Measurements from ENCODE around the gene CREBZF. TPM values are rescaled to one million over a fixed set of nuclear protein-coding genes. Genes with fewer than 3 reads are reported as not detected.

The CREBZF gene
- total and polyA plus RNA-seq, 2 experiments from 2014 or later = 34.8 to 82.2 TPM

DNA sequence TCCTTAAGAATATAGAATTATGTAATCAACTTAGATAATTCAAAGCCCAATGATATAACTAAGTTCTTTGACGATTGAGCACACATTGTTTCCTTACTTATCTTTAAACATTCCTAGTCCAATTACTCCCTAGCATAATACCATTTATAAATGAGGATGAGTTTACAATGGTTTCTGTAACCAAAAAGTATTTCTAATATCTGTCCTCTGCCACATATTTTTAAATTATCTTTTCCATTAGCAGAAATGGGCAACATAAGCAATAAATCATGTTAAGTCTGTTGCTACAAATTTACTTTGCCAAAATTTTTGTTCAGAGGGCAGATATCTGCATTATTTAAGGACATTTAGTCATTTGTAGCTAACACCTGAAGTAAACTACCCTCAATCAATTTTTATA, 6.7 kb downstream of the CREBZF start:
- peaks cover 3% of the 10 kb centered on the region for H3K27me3 Mint-ChIP-seq (ENCODE audit: insufficient read depth, low read depth, poor library complexity)
- no peaks in the 10 kb centered on the region for H3F3A ChIP-seq (replicated peaks; ENCODE audit: low read depth)
- DNase-seq (ENCODE audit: low spot score) (no peak), ATAC-seq (no peak)
- peaks cover 53% of the 10 kb centered on the region for H3K36me3 Mint-ChIP-seq (ENCODE audit: low read depth)
- no peaks in the 10 kb centered on the region for H3K9me2 ChIP-seq (ENCODE audit: insufficient read depth)
- peaks cover 32% of the 10 kb centered on the region; the same call in 1 of the 2 replicates for H3K36me3 ChIP-seq (ENCODE audit: insufficient read depth)
- H3K27ac Mint-ChIP-seq = no peak overlapping the region
- peaks cover 31% of the 10 kb centered on the region for H4K20me1 ChIP-seq (replicated peaks; ENCODE audit: insufficient read depth)
- peaks cover 63% of the 10 kb centered on the region for H3K79me2 ChIP-seq (replicated peaks; ENCODE audit: insufficient read depth)
- H3K4me1 Mint-ChIP-seq = peaks cover 16% of the 10 kb centered on the region
- no peak overlapping the region for H3K4me3 ChIP-seq
- no peak overlapping the region for H2AFZ ChIP-seq
- TF ChIP-seq, protein P1, sequence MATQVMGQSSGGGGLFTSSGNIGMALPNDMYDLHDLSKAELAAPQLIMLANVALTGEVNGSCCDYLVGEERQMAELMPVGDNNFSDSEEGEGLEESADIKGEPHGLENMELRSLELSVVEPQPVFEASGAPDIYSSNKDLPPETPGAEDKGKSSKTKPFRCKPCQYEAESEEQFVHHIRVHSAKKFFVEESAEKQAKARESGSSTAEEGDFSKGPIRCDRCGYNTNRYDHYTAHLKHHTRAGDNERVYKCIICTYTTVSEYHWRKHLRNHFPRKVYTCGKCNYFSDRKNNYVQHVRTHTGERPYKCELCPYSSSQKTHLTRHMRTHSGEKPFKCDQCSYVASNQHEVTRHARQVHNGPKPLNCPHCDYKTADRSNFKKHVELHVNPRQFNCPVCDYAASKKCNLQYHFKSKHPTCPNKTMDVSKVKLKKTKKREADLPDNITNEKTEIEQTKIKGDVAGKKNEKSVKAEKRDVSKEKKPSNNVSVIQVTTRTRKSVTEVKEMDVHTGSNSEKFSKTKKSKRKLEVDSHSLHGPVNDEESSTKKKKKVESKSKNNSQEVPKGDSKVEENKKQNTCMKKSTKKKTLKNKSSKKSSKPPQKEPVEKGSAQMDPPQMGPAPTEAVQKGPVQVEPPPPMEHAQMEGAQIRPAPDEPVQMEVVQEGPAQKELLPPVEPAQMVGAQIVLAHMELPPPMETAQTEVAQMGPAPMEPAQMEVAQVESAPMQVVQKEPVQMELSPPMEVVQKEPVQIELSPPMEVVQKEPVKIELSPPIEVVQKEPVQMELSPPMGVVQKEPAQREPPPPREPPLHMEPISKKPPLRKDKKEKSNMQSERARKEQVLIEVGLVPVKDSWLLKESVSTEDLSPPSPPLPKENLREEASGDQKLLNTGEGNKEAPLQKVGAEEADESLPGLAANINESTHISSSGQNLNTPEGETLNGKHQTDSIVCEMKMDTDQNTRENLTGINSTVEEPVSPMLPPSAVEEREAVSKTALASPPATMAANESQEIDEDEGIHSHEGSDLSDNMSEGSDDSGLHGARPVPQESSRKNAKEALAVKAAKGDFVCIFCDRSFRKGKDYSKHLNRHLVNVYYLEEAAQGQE (IDR thresholded peaks at IDR 0.05; ENCODE audit: unreplicated experiment) = no peak
- no peak for TF ChIP-seq STAT1 (IDR thresholded peaks at IDR 0.05; ENCODE audit: unreplicated experiment)
- no peak for TF ChIP-seq JUNB (IDR thresholded peaks at IDR 0.05; ENCODE audit: unreplicated experiment)
- TF ChIP-seq ZNF114 (CRISPR knock-in tag; IDR thresholded peaks at IDR 0.05) = no peak
- TF ChIP-seq POLR2AphosphoS5 (IDR thresholded peaks at IDR 0.05; ENCODE audit: low read depth) = no peak
- TF ChIP-seq, protein P2, sequence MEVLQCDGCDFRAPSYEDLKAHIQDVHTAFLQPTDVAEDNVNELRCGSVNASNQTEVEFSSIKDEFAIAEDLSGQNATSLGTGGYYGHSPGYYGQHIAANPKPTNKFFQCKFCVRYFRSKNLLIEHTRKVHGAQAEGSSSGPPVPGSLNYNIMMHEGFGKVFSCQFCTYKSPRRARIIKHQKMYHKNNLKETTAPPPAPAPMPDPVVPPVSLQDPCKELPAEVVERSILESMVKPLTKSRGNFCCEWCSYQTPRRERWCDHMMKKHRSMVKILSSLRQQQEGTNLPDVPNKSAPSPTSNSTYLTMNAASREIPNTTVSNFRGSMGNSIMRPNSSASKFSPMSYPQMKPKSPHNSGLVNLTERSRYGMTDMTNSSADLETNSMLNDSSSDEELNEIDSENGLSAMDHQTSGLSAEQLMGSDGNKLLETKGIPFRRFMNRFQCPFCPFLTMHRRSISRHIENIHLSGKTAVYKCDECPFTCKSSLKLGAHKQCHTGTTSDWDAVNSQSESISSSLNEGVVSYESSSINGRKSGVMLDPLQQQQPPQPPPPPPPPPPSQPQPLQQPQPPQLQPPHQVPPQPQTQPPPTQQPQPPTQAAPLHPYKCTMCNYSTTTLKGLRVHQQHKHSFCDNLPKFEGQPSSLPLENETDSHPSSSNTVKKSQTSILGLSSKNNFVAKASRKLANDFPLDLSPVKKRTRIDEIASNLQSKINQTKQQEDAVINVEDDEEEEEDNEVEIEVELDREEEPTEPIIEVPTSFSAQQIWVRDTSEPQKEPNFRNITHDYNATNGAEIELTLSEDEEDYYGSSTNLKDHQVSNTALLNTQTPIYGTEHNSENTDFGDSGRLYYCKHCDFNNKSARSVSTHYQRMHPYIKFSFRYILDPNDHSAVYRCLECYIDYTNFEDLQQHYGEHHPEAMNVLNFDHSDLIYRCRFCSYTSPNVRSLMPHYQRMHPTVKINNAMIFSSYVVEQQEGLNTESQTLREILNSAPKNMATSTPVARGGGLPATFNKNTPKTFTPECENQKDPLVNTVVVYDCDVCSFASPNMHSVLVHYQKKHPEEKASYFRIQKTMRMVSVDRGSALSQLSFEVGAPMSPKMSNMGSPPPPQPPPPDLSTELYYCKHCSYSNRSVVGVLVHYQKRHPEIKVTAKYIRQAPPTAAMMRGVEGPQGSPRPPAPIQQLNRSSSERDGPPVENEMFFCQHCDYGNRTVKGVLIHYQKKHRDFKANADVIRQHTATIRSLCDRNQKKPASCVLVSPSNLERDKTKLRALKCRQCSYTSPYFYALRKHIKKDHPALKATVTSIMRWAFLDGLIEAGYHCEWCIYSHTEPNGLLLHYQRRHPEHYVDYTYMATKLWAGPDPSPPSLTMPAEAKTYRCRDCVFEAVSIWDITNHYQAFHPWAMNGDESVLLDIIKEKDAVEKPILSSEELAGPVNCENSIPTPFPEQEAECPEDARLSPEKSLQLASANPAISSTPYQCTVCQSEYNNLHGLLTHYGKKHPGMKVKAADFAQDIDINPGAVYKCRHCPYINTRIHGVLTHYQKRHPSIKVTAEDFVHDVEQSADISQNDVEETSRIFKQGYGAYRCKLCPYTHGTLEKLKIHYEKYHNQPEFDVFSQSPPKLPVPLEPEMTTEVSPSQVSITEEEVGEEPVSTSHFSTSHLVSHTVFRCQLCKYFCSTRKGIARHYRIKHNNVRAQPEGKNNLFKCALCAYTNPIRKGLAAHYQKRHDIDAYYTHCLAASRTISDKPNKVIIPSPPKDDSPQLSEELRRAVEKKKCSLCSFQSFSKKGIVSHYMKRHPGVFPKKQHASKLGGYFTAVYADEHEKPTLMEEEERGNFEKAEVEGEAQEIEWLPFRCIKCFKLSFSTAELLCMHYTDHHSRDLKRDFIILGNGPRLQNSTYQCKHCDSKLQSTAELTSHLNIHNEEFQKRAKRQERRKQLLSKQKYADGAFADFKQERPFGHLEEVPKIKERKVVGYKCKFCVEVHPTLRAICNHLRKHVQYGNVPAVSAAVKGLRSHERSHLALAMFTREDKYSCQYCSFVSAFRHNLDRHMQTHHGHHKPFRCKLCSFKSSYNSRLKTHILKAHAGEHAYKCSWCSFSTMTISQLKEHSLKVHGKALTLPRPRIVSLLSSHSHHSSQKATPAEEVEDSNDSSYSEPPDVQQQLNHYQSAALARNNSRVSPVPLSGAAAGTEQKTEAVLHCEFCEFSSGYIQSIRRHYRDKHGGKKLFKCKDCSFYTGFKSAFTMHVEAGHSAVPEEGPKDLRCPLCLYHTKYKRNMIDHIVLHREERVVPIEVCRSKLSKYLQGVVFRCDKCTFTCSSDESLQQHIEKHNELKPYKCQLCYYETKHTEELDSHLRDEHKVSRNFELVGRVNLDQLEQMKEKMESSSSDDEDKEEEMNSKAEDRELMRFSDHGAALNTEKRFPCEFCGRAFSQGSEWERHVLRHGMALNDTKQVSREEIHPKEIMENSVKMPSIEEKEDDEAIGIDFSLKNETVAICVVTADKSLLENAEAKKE (CRISPR knock-in tag; IDR thresholded peaks at IDR 0.05) = no peak
- TF ChIP-seq NANOG (IDR thresholded peaks at IDR 0.05; ENCODE audit: borderline replicate concordance) = no peak
- no peak for TF ChIP-seq EZH2phosphoT487 (IDR thresholded peaks at IDR 0.05; ENCODE audit: unreplicated experiment)
- TF ChIP-seq ZNF331 (CRISPR knock-in tag; IDR thresholded peaks at IDR 0.05; ENCODE audit: low read depth) = no peak
- TF ChIP-seq, protein P3, sequence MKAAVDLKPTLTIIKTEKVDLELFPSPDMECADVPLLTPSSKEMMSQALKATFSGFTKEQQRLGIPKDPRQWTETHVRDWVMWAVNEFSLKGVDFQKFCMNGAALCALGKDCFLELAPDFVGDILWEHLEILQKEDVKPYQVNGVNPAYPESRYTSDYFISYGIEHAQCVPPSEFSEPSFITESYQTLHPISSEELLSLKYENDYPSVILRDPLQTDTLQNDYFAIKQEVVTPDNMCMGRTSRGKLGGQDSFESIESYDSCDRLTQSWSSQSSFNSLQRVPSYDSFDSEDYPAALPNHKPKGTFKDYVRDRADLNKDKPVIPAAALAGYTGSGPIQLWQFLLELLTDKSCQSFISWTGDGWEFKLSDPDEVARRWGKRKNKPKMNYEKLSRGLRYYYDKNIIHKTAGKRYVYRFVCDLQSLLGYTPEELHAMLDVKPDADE (IDR thresholded peaks at IDR 0.05) = no peak
- no peak for TF ChIP-seq CREB1 (CRISPR knock-in tag; IDR thresholded peaks at IDR 0.05; ENCODE audit: low read depth)
- TF ChIP-seq, protein P4, sequence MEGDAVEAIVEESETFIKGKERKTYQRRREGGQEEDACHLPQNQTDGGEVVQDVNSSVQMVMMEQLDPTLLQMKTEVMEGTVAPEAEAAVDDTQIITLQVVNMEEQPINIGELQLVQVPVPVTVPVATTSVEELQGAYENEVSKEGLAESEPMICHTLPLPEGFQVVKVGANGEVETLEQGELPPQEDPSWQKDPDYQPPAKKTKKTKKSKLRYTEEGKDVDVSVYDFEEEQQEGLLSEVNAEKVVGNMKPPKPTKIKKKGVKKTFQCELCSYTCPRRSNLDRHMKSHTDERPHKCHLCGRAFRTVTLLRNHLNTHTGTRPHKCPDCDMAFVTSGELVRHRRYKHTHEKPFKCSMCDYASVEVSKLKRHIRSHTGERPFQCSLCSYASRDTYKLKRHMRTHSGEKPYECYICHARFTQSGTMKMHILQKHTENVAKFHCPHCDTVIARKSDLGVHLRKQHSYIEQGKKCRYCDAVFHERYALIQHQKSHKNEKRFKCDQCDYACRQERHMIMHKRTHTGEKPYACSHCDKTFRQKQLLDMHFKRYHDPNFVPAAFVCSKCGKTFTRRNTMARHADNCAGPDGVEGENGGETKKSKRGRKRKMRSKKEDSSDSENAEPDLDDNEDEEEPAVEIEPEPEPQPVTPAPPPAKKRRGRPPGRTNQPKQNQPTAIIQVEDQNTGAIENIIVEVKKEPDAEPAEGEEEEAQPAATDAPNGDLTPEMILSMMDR (conservative IDR thresholded peaks at IDR 0.05; ENCODE audit: low read depth in 2 of 2) = no peak
- TF ChIP-seq EZH2 (IDR thresholded peaks at IDR 0.05; ENCODE audit: low read depth, unreplicated experiment) = no peak
- H3K4me3 Mint-ChIP-seq = no peak overlapping the region
- no peak overlapping the region for H3K4me2 ChIP-seq
- H3K9me3 Mint-ChIP-seq = no peaks in the 10 kb centered on the region
- no peaks in the 10 kb centered on the region for H3K27me3 ChIP-seq (ENCODE audit: insufficient read depth)
- H3K27ac ChIP-seq (ENCODE audit: low read depth) = no peak overlapping the region
- no peaks in the 10 kb centered on the region for H3K4me1 ChIP-seq (ENCODE audit: insufficient read depth)

Data from GM23338 (cell line).